DOHH2 (cell line): ENCODE results near the gene CDH4.

Experiments used
- H3F3A ChIP-seq: fragments of 200-600 bp; sonication (generic), shearing (Covaris generic); 2 replicates; pipeline ENCODE4 v1.6.0; 2016; ENCODE audit warnings: antibody characterized with exemption, mild to moderate bottlenecking; ENCODE audit not compliant: control insufficient read depth, insufficient read depth
- H3K27ac ChIP-seq: fragments of 200-600 bp; sonication (generic); 2 replicates; pipeline ENCODE4 v1.5.1; 2014; ENCODE audit warnings: low read depth, mild to moderate bottlenecking, low read length, moderate library complexity
- H3K27me3 ChIP-seq: fragments of 200-600 bp; sonication (generic); 2 replicates; pipeline ENCODE4 v1.6.1; 2014; ENCODE audit warnings: mild to moderate bottlenecking, low read length, mixed read lengths; ENCODE audit not compliant: control insufficient read depth
- H3K36me3 ChIP-seq: fragments of 200-600 bp; sonication (generic); 2 replicates; pipeline ENCODE4 v1.6.1; 2014; ENCODE audit warnings: mild to moderate bottlenecking, low read length, moderate library complexity, mixed read lengths; ENCODE audit not compliant: control insufficient read depth
- H3K4me1 ChIP-seq: fragments of 200-600 bp; sonication (generic); 2 replicates; pipeline ENCODE4 v1.6.1; 2014; ENCODE audit warnings: mild to moderate bottlenecking, low read length, mixed read lengths; ENCODE audit not compliant: control insufficient read depth
- H3K4me2 ChIP-seq: fragments of 200-600 bp; sonication (generic); 2 replicates; pipeline ENCODE4 v1.6.0; 2014; ENCODE audit warnings: mild to moderate bottlenecking, low read length, moderate library complexity
- H3K4me3 ChIP-seq: fragments of 200-600 bp; sonication (generic); 2 replicates; pipeline ENCODE4 v1.5.1; 2014; ENCODE audit warnings: mild to moderate bottlenecking, low read length, mixed read lengths
- H3K79me2 ChIP-seq: fragments of 200-600 bp; sonication (generic); 2 replicates; pipeline ENCODE4 v1.6.1; 2014; ENCODE audit warnings: mild to moderate bottlenecking, low read length, mixed read lengths; ENCODE audit not compliant: control insufficient read depth
- H3K9me2 ChIP-seq: fragments of 200-600 bp; sonication (generic); replicated peaks from 2 replicates; pipeline ENCODE4 v1.6.1; 2014; ENCODE audit warnings: mild to moderate bottlenecking, low read length, mixed read lengths; ENCODE audit not compliant: control insufficient read depth
- H3K9me3 ChIP-seq: fragments of 200-600 bp; sonication (generic); 2 replicates; pipeline ENCODE4 v1.6.1; 2014; ENCODE audit warnings: antibody characterized with exemption, low read length, mixed read lengths; ENCODE audit not compliant: control insufficient read depth, insufficient read depth
- H4K20me1 ChIP-seq: fragments of 200-600 bp; sonication (generic); 2 replicates; pipeline ENCODE4 v1.6.0; 2014; ENCODE audit warnings: low read depth, mild to moderate bottlenecking, antibody characterized with exemption, low read length, moderate library complexity; ENCODE audit not compliant: control insufficient read depth, insufficient read depth
- CTCF ChIP-seq: fragments of 200-600 bp; sonication (generic); IDR thresholded peaks from one replicate; pipeline ENCODE4 v1.5.1; 2014; ENCODE audit warnings: antibody characterized with exemption, mild to moderate bottlenecking, low read depth, low read length; ENCODE audit not compliant: poor library complexity, severe bottlenecking
- EZH2phosphoT487 ChIP-seq: fragments of 200-600 bp; sonication (generic); IDR thresholded peaks from 2 replicates; pipeline ENCODE4 v1.6.1; 2017; ENCODE audit warnings: borderline replicate concordance, mild to moderate bottlenecking, antibody characterized with exemption, low read length, moderate library complexity, mixed read lengths

CDH4 gene

GRCh38 chr20:61303675-61304074 is 51.6 kb downstream of the CDH4 start:
- Histone ChIP-seq H3K4me1 (no peaks in the 10 kb centered on the region), H3K36me3 (no peaks in the 10 kb centered on the region), H4K20me1 (no peaks in the 10 kb centered on the region), H3K9me3 (no peaks in the 10 kb centered on the region), H3K79me2 (no peaks in the 10 kb centered on the region), H3K4me2 (no peak overlapping the region), H3K9me2 (no peaks in the 10 kb centered on the region), H3K27ac (no peak overlapping the region), H3F3A (no peaks in the 10 kb centered on the region), H3K27me3 (no peaks in the 10 kb centered on the region), H3K4me3 (no peak overlapping the region)
- TF ChIP-seq CTCF (no peak), EZH2phosphoT487 (no peak)

DNA sequence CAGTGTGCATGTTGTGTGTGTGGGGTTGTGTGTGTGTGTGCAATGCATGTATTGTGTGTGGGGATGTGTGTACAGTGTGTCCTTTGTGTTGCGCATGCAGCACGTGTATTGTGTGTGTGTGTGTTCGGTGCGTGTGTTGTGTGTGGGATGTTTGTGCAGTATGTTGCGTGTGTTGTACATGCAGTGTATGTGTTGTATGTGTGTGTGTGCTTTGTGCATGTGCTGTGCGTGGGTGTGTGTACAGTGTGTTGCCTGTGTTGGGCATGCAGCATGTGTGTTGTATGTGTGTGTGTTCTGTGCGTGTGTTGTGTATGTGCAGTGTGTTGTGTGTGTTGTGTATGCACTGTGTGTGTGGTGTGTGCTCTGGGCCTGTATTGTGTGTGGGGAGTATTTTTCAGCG is 52.7 kb downstream of the CDH4 start:
- H3K27ac ChIP-seq: no peak overlapping the region
- H3K36me3 ChIP-seq: no peaks in the 10 kb centered on the region
- no peaks in the 10 kb centered on the region for H3K4me1 ChIP-seq
- H3K79me2 ChIP-seq: no peaks in the 10 kb centered on the region
- H3K9me2 ChIP-seq: no peaks in the 10 kb centered on the region
- H4K20me1 ChIP-seq: no peaks in the 10 kb centered on the region
- H3K4me2 ChIP-seq: no peak overlapping the region
- TF ChIP-seq CTCF: no peak
- no peak for TF ChIP-seq EZH2phosphoT487
- H3K4me3 ChIP-seq: no peak overlapping the region
- H3K27me3 ChIP-seq: no peaks in the 10 kb centered on the region
- no peaks in the 10 kb centered on the region for H3K9me3 ChIP-seq
- no peaks in the 10 kb centered on the region for H3F3A ChIP-seq

GRCh38 chr20:61306937-61307475 is 54.9 kb downstream of the CDH4 start:
- TF ChIP-seq EZH2phosphoT487: no peak
- Histone ChIP-seq H4K20me1 (no peaks in the 10 kb centered on the region), H3K36me3 (no peaks in the 10 kb centered on the region), H3K9me3 (no peaks in the 10 kb centered on the region), H3K4me3 (no peak overlapping the region), H3K4me1 (no peaks in the 10 kb centered on the region), H3K27ac (no peak overlapping the region), H3K27me3 (no peaks in the 10 kb centered on the region), H3K79me2 (no peaks in the 10 kb centered on the region), H3K9me2 (no peaks in the 10 kb centered on the region), H3K4me2 (no peak overlapping the region), H3F3A (no peaks in the 10 kb centered on the region)

GRCh38 chr20:61307686-61308476 is 55.8 kb downstream of the CDH4 start:
- Histone ChIP-seq H3K79me2 (no peaks in the 10 kb centered on the region), H3F3A (no peaks in the 10 kb centered on the region), H4K20me1 (no peaks in the 10 kb centered on the region), H3K4me3 (no peak overlapping the region), H3K27ac (no peak overlapping the region), H3K4me2 (no peak overlapping the region), H3K9me3 (no peaks in the 10 kb centered on the region), H3K4me1 (no peaks in the 10 kb centered on the region), H3K27me3 (no peaks in the 10 kb centered on the region), H3K36me3 (no peaks in the 10 kb centered on the region), H3K9me2 (no peaks in the 10 kb centered on the region)
- no peak for TF ChIP-seq EZH2phosphoT487
